K562 (cell line): ENCODE results near the gene LRP2BP. TPM values are rescaled to one million over a fixed set of nuclear protein-coding genes. Genes with fewer than 3 reads are reported as not detected.

ENCODE experiments used
- ATAC-seq: fragments of 200-7000 bp; cut with Tn5 transposase; 3 replicates; pipeline ENCODE4 v1.9.1; 2020; ENCODE audit warnings: moderate library complexity
- BruUV-seq: library from RNA; stranded (reverse); fragments of 400-500 nt; replicated peaks from 2 replicates; lab custom pipeline; 2021; lab: Mats Ljungman, UMichigan
- CTCF ChIA-PET: fragments of 300-600 bp; formaldehyde crosslinking; extraction: SDS; loops from one replicate; lab custom pipeline; 2021; ENCODE audit warnings: low intra/inter-chr PET ratio; lab: Yijun Ruan, JAX
- POLR2A ChIA-PET: fragments of 300-600, 350-650 bp; sonication (Branson Sonifier 250); formaldehyde crosslinking; extraction: SDS; loops from one replicate; lab custom pipeline; 2021; ENCODE audit warnings: antibody characterized with exemption, inconsistent platforms; lab: Yijun Ruan, JAX
- DNase-seq, 4 experiments: peaks; one replicate each; pipeline versions ENCODE4 v3.0.0 to v3.0.0-alpha.2; 2011 to 2018; ENCODE audit warnings: low spot score in 3 of 4, mixed read lengths in 3 of 4; ENCODE audit errors: extremely low read depth in 1 of 4
- FAIRE-seq: peaks from 2 replicates; lab custom pipeline; 2011; peaks lifted over from hg19 to GRCh38; lab: Jason Lieb, UNC
- H2AFZ ChIP-seq: 2 replicates; pipeline ENCODE4 v1.6.0; 2011; ENCODE audit warnings: low read depth, low read length, control low read depth, inconsistent platforms
- H3K27ac ChIP-seq: fragments of 200-600 bp; 3 replicates; pipeline ENCODE4 v1.8.0; 2011; ENCODE audit warnings: low read depth, mild to moderate bottlenecking, control low read depth, inconsistent platforms, low read length, moderate library complexity, mixed read lengths; ENCODE audit errors: extremely low read depth
- H3K27me3 ChIP-seq, 2 experiments: fragments of 300-600 bp in 1 of 2; 2 replicates in 1 of 2; 3 replicates in 1 of 2; pipeline versions ENCODE4 v1.6.0 to v1.8.0; 2011; ENCODE audit warnings: inconsistent platforms in 2 of 2, low read length in 2 of 2, mild to moderate bottlenecking in 1 of 2, mixed read lengths in 1 of 2, moderate library complexity in 1 of 2; ENCODE audit not compliant: control insufficient read depth in 2 of 2, insufficient read depth in 2 of 2
- H3K36me3 ChIP-seq: fragments of 300-600 bp; 3 replicates; pipeline ENCODE4 v1.8.0; 2011; ENCODE audit warnings: mild to moderate bottlenecking, low read length, inconsistent platforms; ENCODE audit not compliant: control insufficient read depth, insufficient read depth
- H3K4me1 ChIP-seq, 2 experiments: fragments of 200-600 bp in 1 of 2; replicated peaks in 1 of 2; 2 replicates in 1 of 2; 3 replicates in 1 of 2; pipeline versions ENCODE4 v1.5.1 to v1.8.0; 2011; ENCODE audit warnings: inconsistent platforms in 2 of 2, low read length in 2 of 2, mild to moderate bottlenecking in 1 of 2, mixed read lengths in 1 of 2, moderate library complexity in 1 of 2; ENCODE audit not compliant: control insufficient read depth in 2 of 2, insufficient read depth in 2 of 2
- H3K4me2 ChIP-seq: 2 replicates; pipeline ENCODE4 v1.6.1; 2011; ENCODE audit warnings: low read length, control low read depth, inconsistent platforms, mixed read lengths; ENCODE audit not compliant: insufficient read depth
- H3K4me3 ChIP-seq: fragments of 200-600 bp; sonication (generic), shearing (Covaris generic); 2 replicates; pipeline ENCODE4 v1.5.1; 2016; ENCODE audit warnings: control low read depth, inconsistent platforms
- H3K79me2 ChIP-seq: fragments of 200-600 bp; 3 replicates; pipeline ENCODE4 v1.8.0; 2011; ENCODE audit warnings: low read length, inconsistent platforms; ENCODE audit not compliant: control insufficient read depth, insufficient read depth
- H3K9ac ChIP-seq, 2 experiments: 2 replicates each; pipeline versions ENCODE4 v1.6.0 to v1.6.1; 2011; ENCODE audit warnings: low read depth in 2 of 2, low read length in 2 of 2, control low read depth in 1 of 2, inconsistent platforms in 1 of 2, mild to moderate bottlenecking in 1 of 2, mixed read lengths in 1 of 2; ENCODE audit not compliant: insufficient read depth in 1 of 2
- H3K9me1 ChIP-seq: one replicate; pipeline ENCODE4 v1.6.0; 2011; ENCODE audit warnings: inconsistent platforms, mild to moderate bottlenecking, low read length, moderate library complexity; ENCODE audit not compliant: control insufficient read depth, insufficient read depth
- H3K9me3 ChIP-seq: replicated peaks from 2 replicates; pipeline ENCODE4 v1.5.1; 2011; ENCODE audit warnings: low read depth, low read length, inconsistent platforms; ENCODE audit not compliant: control insufficient read depth, insufficient read depth
- H4K20me1 ChIP-seq: replicated peaks from 2 replicates; pipeline ENCODE4 v1.6.1; 2011; ENCODE audit warnings: low read length, inconsistent platforms, mixed read lengths; ENCODE audit not compliant: control insufficient read depth, insufficient read depth
- ARID3A ChIP-seq: IDR thresholded peaks from 2 replicates; pipeline ENCODE4 v1.6.1; 2012; ENCODE audit warnings: low read depth, low read length, improper control_type of control experiment, borderline replicate concordance
- EP300 ChIP-seq: IDR thresholded peaks from 2 replicates; pipeline ENCODE4 v1.6.1; 2012; ENCODE audit warnings: low read length, improper control_type of control experiment
- ETV5 ChIP-seq: sonication (generic); formaldehyde crosslinking; IDR thresholded peaks from 2 replicates; pipeline ENCODE4 v1.4.0; 2020; ENCODE audit warnings: low read depth, mild to moderate bottlenecking, missing genetic modification reagents
- ZNF133 ChIP-seq: fragments of 250-450 bp; sonication (Bioruptor Pico); IDR thresholded peaks from 2 replicates; pipeline ENCODE4 v1.4.0; 2020; ENCODE audit warnings: mild to moderate bottlenecking
- WGBS: fragments of 100-300 bp; shearing (Covaris generic); methylation state at CpG from one replicate; pipeline ENCODE4 v1.1.6; 2016; ENCODE audit warnings: low coverage, mixed read lengths; ENCODE audit not compliant: insufficient coverage; ENCODE audit errors: missing lambda C conversion rate; 5-methylcytosine and 5-hydroxymethylcytosine counted together
- in situ Hi-C: fragments of 300-500 bp; cut with MboI; formaldehyde crosslinking; loops from 4 replicates; pipeline ENCODE4 v1.15.0; 2018; ENCODE audit warnings: inconsistent platforms, mixed read lengths
- intact Hi-C: fragments of 100-400 bp; cut with micrococcal nuclease; formaldehyde crosslinking; loops from 2 replicates; pipeline ENCODE4 v1.14.2; 2022
- polyA plus RNA-seq, 8 experiments: library from polyadenylated mRNA; depleted of rRNA in 4 of 8; stranded (reverse) in 5 of 8; unstranded in 3 of 8; fragments of >200 nt; fragmentation: Nextera tagmentation in 2 of 8; fragmentation: Illumina TruSeq in 1 of 8; extraction: Ambion mirVana in 2 of 8; extraction: Trizol in 1 of 8; gene quantifications; 2 replicates each; pipeline versions ENCODE4 v1.2.1 to v1.2.3, GENCODE V29; 2011 to 2014; ENCODE audit warnings: inconsistent platforms in 1 of 8, missing spikeins in 1 of 8
- total RNA-seq, 7 experiments: library from RNA; depleted of rRNA in 6 of 7; stranded (reverse); fragments of >200 nt in 6 of 7; fragmentation: Illumina TruSeq in 2 of 7; extraction: Trizol in 2 of 7; gene quantifications; 2 replicates each; pipeline versions ENCODE4 v1.2.1 to v1.2.3, GENCODE V29; 2011 to 2021; ENCODE audit warnings: low replicate concordance in 1 of 7
- TF ChIP-seq, protein P1 (sequence below): fragments of 450-650 bp; IDR thresholded peaks from 2 replicates; pipeline ENCODE4 v1.6.1; 2018; ENCODE audit not compliant: partially characterized antibody
- TF ChIP-seq, protein P2 (sequence below): sonication (generic); formaldehyde crosslinking; IDR thresholded peaks from 2 replicates; pipeline ENCODE4 v1.8.0; 2022; ENCODE audit warnings: mild to moderate bottlenecking, low read depth, missing genetic modification reagents

Gene LRP2BP
- total and polyA plus RNA-seq, 9 of the 15 experiments (the other 6 are each of a cell fraction or from before 2014, with no cell fraction given), result 0.42 to 2.1 (median 0.62) TPM

- intact Hi-C loops (no loop called here), in situ Hi-C loops (no loop called here)
- 53% methylated on average over 3 of the region's 3 CpGs for WGBS
- no peak overlapping the region for H2AFZ ChIP-seq
- H3K79me2 ChIP-seq, result no peaks in the 10 kb centered on the region
- TF ChIP-seq ARID3A, result no peak
- TF ChIP-seq ETV5 (CRISPR knock-in tag), result no peak
- TF ChIP-seq, protein P1, sequence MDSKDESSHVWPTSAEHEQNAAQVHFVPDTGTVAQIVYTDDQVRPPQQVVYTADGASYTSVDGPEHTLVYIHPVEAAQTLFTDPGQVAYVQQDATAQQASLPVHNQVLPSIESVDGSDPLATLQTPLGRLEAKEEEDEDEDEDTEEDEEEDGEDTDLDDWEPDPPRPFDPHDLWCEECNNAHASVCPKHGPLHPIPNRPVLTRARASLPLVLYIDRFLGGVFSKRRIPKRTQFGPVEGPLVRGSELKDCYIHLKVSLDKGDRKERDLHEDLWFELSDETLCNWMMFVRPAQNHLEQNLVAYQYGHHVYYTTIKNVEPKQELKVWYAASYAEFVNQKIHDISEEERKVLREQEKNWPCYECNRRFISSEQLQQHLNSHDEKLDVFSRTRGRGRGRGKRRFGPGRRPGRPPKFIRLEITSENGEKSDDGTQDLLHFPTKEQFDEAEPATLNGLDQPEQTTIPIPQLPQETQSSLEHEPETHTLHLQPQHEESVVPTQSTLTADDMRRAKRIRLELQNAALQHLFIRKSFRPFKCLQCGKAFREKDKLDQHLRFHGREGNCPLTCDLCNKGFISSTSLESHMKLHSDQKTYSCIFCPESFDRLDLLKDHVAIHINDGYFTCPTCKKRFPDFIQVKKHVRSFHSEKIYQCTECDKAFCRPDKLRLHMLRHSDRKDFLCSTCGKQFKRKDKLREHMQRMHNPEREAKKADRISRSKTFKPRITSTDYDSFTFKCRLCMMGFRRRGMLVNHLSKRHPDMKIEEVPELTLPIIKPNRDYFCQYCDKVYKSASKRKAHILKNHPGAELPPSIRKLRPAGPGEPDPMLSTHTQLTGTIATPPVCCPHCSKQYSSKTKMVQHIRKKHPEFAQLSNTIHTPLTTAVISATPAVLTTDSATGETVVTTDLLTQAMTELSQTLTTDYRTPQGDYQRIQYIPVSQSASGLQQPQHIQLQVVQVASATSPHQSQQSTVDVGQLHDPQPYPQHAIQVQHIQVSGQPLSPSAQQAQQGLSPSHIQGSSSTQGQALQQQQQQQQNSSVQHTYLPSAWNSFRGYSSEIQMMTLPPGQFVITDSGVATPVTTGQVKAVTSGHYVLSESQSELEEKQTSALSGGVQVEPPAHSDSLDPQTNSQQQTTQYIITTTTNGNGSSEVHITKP, result no peak
- no peak for TF ChIP-seq ZNF133
- TF ChIP-seq EP300, result no peak
- TF ChIP-seq, protein P2, sequence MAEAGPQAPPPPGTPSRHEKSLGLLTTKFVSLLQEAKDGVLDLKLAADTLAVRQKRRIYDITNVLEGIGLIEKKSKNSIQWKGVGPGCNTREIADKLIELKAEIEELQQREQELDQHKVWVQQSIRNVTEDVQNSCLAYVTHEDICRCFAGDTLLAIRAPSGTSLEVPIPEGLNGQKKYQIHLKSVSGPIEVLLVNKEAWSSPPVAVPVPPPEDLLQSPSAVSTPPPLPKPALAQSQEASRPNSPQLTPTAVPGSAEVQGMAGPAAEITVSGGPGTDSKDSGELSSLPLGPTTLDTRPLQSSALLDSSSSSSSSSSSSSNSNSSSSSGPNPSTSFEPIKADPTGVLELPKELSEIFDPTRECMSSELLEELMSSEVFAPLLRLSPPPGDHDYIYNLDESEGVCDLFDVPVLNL (CRISPR knock-in tag), result no peak
- no peaks in the 10 kb centered on the region for H3K9me1 ChIP-seq
- H3K9me3 ChIP-seq, result no peaks in the 10 kb centered on the region
- H3K36me3 ChIP-seq, result peaks cover 12% of the 10 kb centered on the region
- ChIA-PET POLR2A (no interaction called here), CTCF (no interaction called here)
- no peaks in the 10 kb centered on the region; a peak in 1 of 5 replicates for H3K4me1 ChIP-seq
- no peak for ATAC-seq
- H3K4me3 ChIP-seq, result no peak overlapping the region
- no peak for DNase-seq
- no peak overlapping the region for H3K4me2 ChIP-seq
- no peak overlapping the region for H3K9ac ChIP-seq
- no TSS peak for BruUV-seq
- H3K27ac ChIP-seq, result no peak overlapping the region
- FAIRE-seq, result no peak
- H4K20me1 ChIP-seq, result no peaks in the 10 kb centered on the region
- no peaks in the 10 kb centered on the region for H3K27me3 ChIP-seq
Measured at GRCh38 chr4:185339941-185340340, 55.8 kb downstream of the LRP2BP start.
